H1 (cell line): Measurements from ENCODE around the gene PDE8B. TPM values are rescaled to one million over a fixed set of nuclear protein-coding genes. Genes with fewer than 3 reads are reported as not detected.

Experiments
- CTCF ChIA-PET: fragments of 300-600 bp; sonication (Branson Sonifier 250); formaldehyde crosslinking; loops from one replicate; lab custom pipeline; 2021; ENCODE audit not compliant: partially characterized antibody; lab: Charles Lee
- POLR2A ChIA-PET: fragments of 300-600 bp; sonication (Branson Sonifier 250); formaldehyde crosslinking; loops from one replicate; lab custom pipeline; 2021; ENCODE audit warnings: inconsistent platforms; ENCODE audit not compliant: partially characterized antibody; lab: Charles Lee
- DNase-seq, 2 experiments: peaks; one replicate each; pipeline versions ENCODE4 v3.0.0 to v3.0.0-alpha.2; 2010 to 2022; ENCODE audit warnings: low spot score in 2 of 2, low read depth in 1 of 2, mixed read lengths in 1 of 2
- FAIRE-seq: peaks from 2 replicates; lab custom pipeline; 2011; peaks lifted over from hg19 to GRCh38; lab: Jason Lieb, UNC
- H2AFZ ChIP-seq: 2 replicates; pipeline ENCODE4 v1.8.1; 2012; ENCODE audit warnings: low read length, inconsistent platforms
- H2AK5ac ChIP-seq: 2 replicates; pipeline ENCODE4 v1.6.1; 2013; ENCODE audit warnings: low read depth, low read length
- H2BK120ac ChIP-seq: replicated peaks from 2 replicates; pipeline ENCODE3; 2013; ENCODE audit warnings: low read depth, low read length, inconsistent platforms
- H2BK12ac ChIP-seq: 2 replicates; pipeline ENCODE4 v1.6.1; 2013; ENCODE audit warnings: low read depth, low read length
- H2BK15ac ChIP-seq: 2 replicates; pipeline ENCODE4 v1.6.1; 2013; ENCODE audit warnings: low read length
- H2BK20ac ChIP-seq: 2 replicates; pipeline ENCODE4 v1.6.1; 2013; ENCODE audit warnings: low read length
- H2BK5ac ChIP-seq: 2 replicates; pipeline ENCODE4 v1.6.1; 2013; ENCODE audit warnings: low read depth, low read length
- H3K14ac ChIP-seq: 2 replicates; pipeline ENCODE4 v1.6.1; 2013; ENCODE audit warnings: inconsistent platforms; ENCODE audit not compliant: insufficient read length
- H3K18ac ChIP-seq: 2 replicates; pipeline ENCODE4 v1.6.1; 2013; ENCODE audit warnings: low read length; ENCODE audit errors: extremely low read depth
- H3K23ac ChIP-seq: 2 replicates; pipeline ENCODE4 v1.6.1; 2013; ENCODE audit warnings: inconsistent platforms; ENCODE audit not compliant: insufficient read length
- H3K23me2 ChIP-seq: 2 replicates; pipeline ENCODE4 v1.6.1; 2013; ENCODE audit warnings: low read depth, low read length
- H3K27ac ChIP-seq: 2 replicates; pipeline ENCODE4 v1.6.1; 2011; ENCODE audit warnings: low read depth, low read length, inconsistent platforms
- H3K27me3 ChIP-seq, 4 experiments: replicated peaks in 1 of 4; 1 replicate in 1 of 4; 2 replicates in 3 of 4; pipeline versions ENCODE4 v1.6.1 to v1.8.1; 2011 to 2013; ENCODE audit warnings: low read length in 3 of 4, mild to moderate bottlenecking in 3 of 4, inconsistent platforms in 2 of 4, mixed read lengths in 2 of 4, moderate library complexity in 1 of 4; ENCODE audit not compliant: control insufficient read depth in 3 of 4, insufficient read depth in 3 of 4; ENCODE audit errors: extremely low read depth in 1 of 4
- H3K36me3 ChIP-seq, 4 experiments: 2 replicates each; pipeline versions ENCODE4 v1.6.1 to v1.8.1; 2011 to 2013; ENCODE audit warnings: mild to moderate bottlenecking in 4 of 4, low read length in 3 of 4, moderate library complexity in 2 of 4, control low read depth in 1 of 4, inconsistent platforms in 1 of 4; ENCODE audit not compliant: insufficient read depth in 4 of 4, control insufficient read depth in 2 of 4
- H3K4ac ChIP-seq: replicated peaks from 2 replicates; pipeline ENCODE3; 2013; ENCODE audit warnings: low read length, low read depth, mixed read lengths, inconsistent platforms; ENCODE audit not compliant: insufficient read length
- H3K4me1 ChIP-seq, 4 experiments: replicated peaks in 1 of 4; 1 replicate in 1 of 4; 2 replicates in 3 of 4; pipeline versions ENCODE4 v1.6.1 to v1.8.1; 2011 to 2013; ENCODE audit warnings: low read length in 3 of 4, inconsistent platforms in 2 of 4, mixed read lengths in 1 of 4; ENCODE audit not compliant: insufficient read depth in 4 of 4, control insufficient read depth in 3 of 4
- H3K4me2 ChIP-seq, 2 experiments: 2 replicates each; pipeline versions ENCODE4 v1.6.1 to v1.8.1; 2011 to 2013; ENCODE audit warnings: low read depth in 2 of 2, low read length in 2 of 2, control low read depth in 1 of 2, inconsistent platforms in 1 of 2, mild to moderate bottlenecking in 1 of 2; ENCODE audit not compliant: insufficient read depth in 1 of 2
- H3K4me3 ChIP-seq, 4 experiments: fragments of 200-600, 300-600 bp in 1 of 4; sonication (generic), shearing (Covaris generic), sonication (Bioruptor Twin) in 1 of 4; 2 replicates each; pipeline versions ENCODE4 v1.5.1 to v1.8.1; 2011 to 2016; ENCODE audit warnings: low read length in 4 of 4, low read depth in 3 of 4, control low read depth in 2 of 4, inconsistent platforms in 2 of 4, mild to moderate bottlenecking in 2 of 4, mixed read lengths in 1 of 4, moderate library complexity in 1 of 4; ENCODE audit not compliant: insufficient read depth in 2 of 4; ENCODE audit errors: extremely low read depth in 1 of 4
- H3K56ac ChIP-seq: replicated peaks from 2 replicates; pipeline ENCODE3; 2013; ENCODE audit warnings: low read depth, mild to moderate bottlenecking, mixed read lengths, low read length, inconsistent platforms; ENCODE audit not compliant: insufficient read length
- H3K79me1 ChIP-seq: 2 replicates; pipeline ENCODE4 v1.6.1; 2013; ENCODE audit warnings: low read depth, low read length, control low read depth
- H3K79me2 ChIP-seq, 2 experiments: 2 replicates each; pipeline versions ENCODE4 v1.6.1 to v1.8.1; 2012 to 2013; ENCODE audit warnings: low read length in 2 of 2, mild to moderate bottlenecking in 2 of 2, inconsistent platforms in 1 of 2; ENCODE audit not compliant: insufficient read depth in 2 of 2, control insufficient read depth in 1 of 2
- H3K9ac ChIP-seq, 4 experiments: replicated peaks in 1 of 4; 1 replicate in 1 of 4; 2 replicates in 3 of 4; pipeline versions ENCODE4 v1.6.1 to v1.8.1; 2011 to 2013; ENCODE audit warnings: low read depth in 3 of 4, low read length in 3 of 4, control low read depth in 2 of 4, mild to moderate bottlenecking in 2 of 4, moderate library complexity in 2 of 4, inconsistent platforms in 1 of 4; ENCODE audit errors: extremely low read depth in 1 of 4
- H3K9me3 ChIP-seq, 2 experiments: 2 replicates each; pipeline versions ENCODE4 v1.6.1 to v1.8.1; 2012 to 2013; ENCODE audit warnings: mild to moderate bottlenecking in 2 of 2, moderate library complexity in 2 of 2, control low read depth in 1 of 2, inconsistent platforms in 1 of 2, low read depth in 1 of 2, low read length in 1 of 2, mixed read lengths in 1 of 2; ENCODE audit not compliant: insufficient read depth in 2 of 2
- H4K20me1 ChIP-seq, 2 experiments: replicated peaks in 1 of 2; 2 replicates each; pipeline versions ENCODE3 to v1.8.1; 2011 to 2013; ENCODE audit warnings: inconsistent platforms in 2 of 2, low read length in 2 of 2, mild to moderate bottlenecking in 1 of 2; ENCODE audit not compliant: insufficient read depth in 2 of 2, control insufficient read depth in 1 of 2
- H4K5ac ChIP-seq: 2 replicates; pipeline ENCODE4 v1.6.1; 2013; ENCODE audit warnings: low read length, low read depth, mixed read lengths, inconsistent platforms; ENCODE audit not compliant: insufficient read length
- H4K8ac ChIP-seq: 2 replicates; pipeline ENCODE4 v1.8.0; 2013; ENCODE audit warnings: mild to moderate bottlenecking, moderate library complexity, low read length, inconsistent platforms; ENCODE audit not compliant: insufficient read depth; ENCODE audit errors: extremely low read depth
- H4K91ac ChIP-seq: replicated peaks from 2 replicates; pipeline ENCODE3; 2013; ENCODE audit warnings: low read length, mixed read lengths, inconsistent platforms; ENCODE audit not compliant: insufficient read length
- BRCA1 ChIP-seq: IDR thresholded peaks from 2 replicates; pipeline ENCODE4 v1.6.1; 2012; ENCODE audit warnings: low read depth, low read length, improper control_type of control experiment
- CEBPB ChIP-seq: IDR thresholded peaks from 2 replicates; pipeline ENCODE4 v1.6.1; 2012; ENCODE audit warnings: low read depth, low read length
- EZH2 ChIP-seq: fragments of 200-600 bp; sonication (generic); IDR thresholded peaks from 2 replicates; pipeline ENCODE4 v1.7.1; 2012; ENCODE audit warnings: low read depth, mild to moderate bottlenecking, moderate library complexity, low read length, inconsistent platforms; ENCODE audit not compliant: severe bottlenecking
- FOSL1 ChIP-seq: IDR thresholded peaks from 2 replicates; pipeline ENCODE4 v1.6.1; 2011; ENCODE audit warnings: mild to moderate bottlenecking, low read depth, low read length, moderate library complexity; ENCODE audit not compliant: insufficient read depth
- JUND ChIP-seq: IDR thresholded peaks from 2 replicates; pipeline ENCODE4 v1.6.1; 2011; ENCODE audit warnings: mild to moderate bottlenecking, improper control_type of control experiment, low read length
- RAD21 ChIP-seq, 2 experiments: IDR thresholded peaks in 1 of 2; conservative IDR thresholded peaks in 1 of 2; 2 replicates each; pipeline ENCODE4 v1.6.1; 2011; ENCODE audit warnings: low read depth in 2 of 2, low read length in 2 of 2, improper control_type of control experiment in 1 of 2, inconsistent platforms in 1 of 2, mild to moderate bottlenecking in 1 of 2, moderate library complexity in 1 of 2
- RFX5 ChIP-seq: IDR thresholded peaks from 2 replicates; pipeline ENCODE4 v1.6.1; 2011; ENCODE audit warnings: low read depth, low read length, improper control_type of control experiment, borderline replicate concordance
- SP1 ChIP-seq: IDR thresholded peaks from 2 replicates; pipeline ENCODE4 v1.6.1; 2011; ENCODE audit warnings: low read depth, low read length
- SP2 ChIP-seq: IDR thresholded peaks from 2 replicates; pipeline ENCODE4 v1.6.1; 2012; ENCODE audit warnings: mild to moderate bottlenecking, low read length, inconsistent platforms
- SRF ChIP-seq: IDR thresholded peaks from 2 replicates; pipeline ENCODE4 v1.6.1; 2011; ENCODE audit warnings: mild to moderate bottlenecking, low read depth, low read length, moderate library complexity
- WGBS, 2 experiments: shearing (Covaris generic) in 1 of 2; methylation state at CpG; one replicate each; pipeline versions ENCODE4 v1.1.6 to v1.1.7; 2013 to 2015; ENCODE audit warnings: low lambda C conversion rate in 2 of 2, mixed read lengths in 2 of 2, inconsistent platforms in 1 of 2, low coverage in 1 of 2, missing lambda C conversion rate in 1 of 2; ENCODE audit not compliant: insufficient replicate concordance in 2 of 2, insufficient coverage in 1 of 2, insufficient read length in 1 of 2; ENCODE audit errors: extremely low coverage in 1 of 2, missing lambda C conversion rate in 1 of 2; 5-methylcytosine and 5-hydroxymethylcytosine counted together
- polyA plus RNA-seq, 7 experiments: library from polyadenylated mRNA; depleted of rRNA in 3 of 7; stranded (reverse) in 5 of 7; unstranded in 2 of 7; fragments of >200 nt in 5 of 7; fragments of 200-250 nt in 2 of 7; gene quantifications; 1 replicate in 5 of 7; 2 replicates in 1 of 7; 4 replicates in 1 of 7; pipeline versions ENCODE4 v1.2.1 to v1.2.3, GENCODE V29; 2011 to 2013; ENCODE audit warnings: missing spikeins in 2 of 7, mixed read lengths in 2 of 7
- total RNA-seq: library from RNA; stranded (reverse); fragmentation: NEBNext Ultra II Directional; extraction: Animal tissue kit (Norgen Biotek cat#: 25700); gene quantifications from 2 replicates; pipeline ENCODE4 v1.2.1, GENCODE V29; 2021

Gene PDE8B
- total and polyA plus RNA-seq, 2 of the 8 experiments (the other 6 are each of a cell fraction or from before 2014, with no cell fraction given) = 0.32 to 1.1 TPM

DNA sequence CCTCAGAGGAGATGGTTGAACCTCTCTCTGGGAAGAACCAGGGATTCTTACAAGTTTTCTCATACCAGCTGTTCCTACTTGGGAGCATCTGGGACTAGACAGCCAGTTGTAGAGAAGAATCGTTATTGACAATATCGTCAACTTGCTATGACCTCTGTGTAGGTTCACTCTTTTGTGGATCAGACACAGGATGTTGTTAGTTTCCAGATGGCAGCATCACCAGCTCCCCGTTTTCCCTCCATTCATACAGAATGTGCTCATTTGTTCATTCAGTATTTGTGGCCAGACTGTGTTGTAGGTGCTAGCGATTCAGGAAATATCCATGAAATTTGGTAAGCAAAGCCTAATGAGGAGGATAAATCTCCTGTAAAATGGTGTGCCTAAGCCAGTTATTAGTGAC, 3.7 kb downstream of the PDE8B start:
- no peak for FAIRE-seq
- Histone ChIP-seq H3K27ac (no peak overlapping the region), H2BK20ac (no peak overlapping the region), H2AFZ (no peak overlapping the region), H3K4me1 (peaks cover 3 to 6% (median 5%) of the 10 kb centered on the region in 4 experiments; a peak in 3 of 7 replicates), H3K56ac (no peak overlapping the region), H3K4me3 (no peak overlapping the region), H4K8ac (no peak overlapping the region), H3K18ac (no peak overlapping the region), H4K5ac (no peak overlapping the region), H3K27me3 (peaks cover 15 to 37% (median 32%) of the 10 kb centered on the region in 4 experiments), H3K4me2 (no peak overlapping the region), H4K91ac (no peak overlapping the region), H3K14ac (no peak overlapping the region), H2BK120ac (no peak overlapping the region), H2AK5ac (no peak overlapping the region), H3K79me2 (no peaks in the 10 kb centered on the region), H3K23ac (no peak overlapping the region), H3K23me2 (peaks cover 10% of the 10 kb centered on the region; the same call in 1 of the 2 replicates), H3K9ac (no peak overlapping the region), H2BK5ac (no peak overlapping the region), H3K9me3 (no peaks in the 10 kb centered on the region), H4K20me1 (no peaks in the 10 kb centered on the region), H2BK15ac (no peak overlapping the region), H3K36me3 (no peaks in the 10 kb centered on the region; a peak in 1 of 8 replicates), H3K79me1 (no peaks in the 10 kb centered on the region), H2BK12ac (no peak overlapping the region), H3K4ac (no peak overlapping the region)
- ChIA-PET POLR2A (no interaction called here), CTCF (interaction anchor here (1.3 to 1.8 kb wide), 2 partner anchors 35 to 46 kb away, joined by 3 to 4 read pairs; no protein-coding TSS in a partner anchor)
- TF ChIP-seq BRCA1 = no peak
- no peak for TF ChIP-seq RAD21 (IDR thresholded peaks at IDR 0.05 in 1 of 2, conservative IDR thresholded peaks at IDR 0.05 in 1 of 2; ENCODE audit: low read depth in 2 of 2, low read length in 2 of 2)
- no peak for TF ChIP-seq SP2
- TF ChIP-seq CEBPB = no peak
- no peak for TF ChIP-seq SP1
- TF ChIP-seq FOSL1 = no peak
- no peak for TF ChIP-seq SRF
- TF ChIP-seq JUND = no peak
- no peak for TF ChIP-seq RFX5
- no peak for TF ChIP-seq EZH2
- 88% methylated on average over 4 of the region's 4 CpGs; no CpG with 5 or more reads in 1 of the 2 experiments for WGBS, 2 experiments
- DNase-seq = no peak
